Prostate gland (tissue), 2 donors: ENCODE measurements around the gene HDDC2. TPM values are rescaled to one million over a fixed set of nuclear protein-coding genes. Genes with fewer than 3 reads are reported as not detected.

Experiments
- DNase-seq: peaks from one replicate; pipeline ENCODE4 v3.0.0-alpha.2; 2019; ENCODE audit warnings: low spot score
- H3K27ac ChIP-seq, 2 donors: fragments of 200-600 bp; sonication (generic); 2 replicates each; pipeline ENCODE4 v1.5.1; 2017 to 2019
- H3K27me3 ChIP-seq: fragments of 200-600 bp; sonication (generic); replicated peaks from 2 replicates; pipeline ENCODE4 v1.5.1; 2019; ENCODE audit not compliant: insufficient read depth
- H3K36me3 ChIP-seq, 2 donors: fragments of 200-600 bp; sonication (generic); 1 replicate in 1 of 2; 2 replicates in 1 of 2; pipeline versions ENCODE4 v1.5.1 to v1.8.1; 2017 to 2019
- H3K4me1 ChIP-seq: fragments of 200-600 bp; sonication (generic); replicated peaks from 2 replicates; pipeline ENCODE4 v1.5.1; 2019
- H3K4me3 ChIP-seq, 2 donors: fragments of 200-600 bp; sonication (generic); 2 replicates each; pipeline ENCODE4 v1.5.1; 2017 to 2019
- H3K9me3 ChIP-seq: fragments of 200-600 bp; sonication (generic); 2 replicates; pipeline ENCODE4 v1.5.1; 2017
- POLR2A ChIP-seq: fragments of 450-650 bp; IDR thresholded peaks from one replicate; pipeline ENCODE4 v1.6.1; 2016; ENCODE audit warnings: antibody characterized with exemption, mild to moderate bottlenecking
- POLR2AphosphoS5 ChIP-seq: sonication (generic); formaldehyde crosslinking; IDR thresholded peaks from one replicate; pipeline ENCODE4 v1.6.1; 2017; ENCODE audit warnings: antibody characterized with exemption
- WGBS: methylation state at CpG from one replicate; pipeline ENCODE4 v1.1.5; 2018; 5-methylcytosine and 5-hydroxymethylcytosine counted together
- intact Hi-C: fragments of 100-400 bp; cut with DNase I; formaldehyde crosslinking; loops from one replicate; pipeline ENCODE4 v1.14.2; 2022
- total RNA-seq, 2 donors: library from RNA; depleted of rRNA; stranded (reverse); fragments of >200 nt; gene quantifications; one replicate each; pipeline ENCODE4 v1.1.0, GENCODE V29; 2016
- TF ChIP-seq, protein P1 (sequence below), 4 experiments: fragments of 200-600 bp in 2 of 4; fragments of 450-650 bp in 2 of 4; sonication (generic) in 2 of 4; IDR thresholded peaks; 1 replicate in 3 of 4; 2 replicates in 1 of 4; pipeline ENCODE4 v1.5.1; 2016 to 2019; ENCODE audit warnings: antibody characterized with exemption in 4 of 4, mild to moderate bottlenecking in 2 of 4, moderate library complexity in 2 of 4

Gene HDDC2
- total RNA-seq, 2 donors from 2014 or later: 50.4 to 50.9 TPM

DNA sequence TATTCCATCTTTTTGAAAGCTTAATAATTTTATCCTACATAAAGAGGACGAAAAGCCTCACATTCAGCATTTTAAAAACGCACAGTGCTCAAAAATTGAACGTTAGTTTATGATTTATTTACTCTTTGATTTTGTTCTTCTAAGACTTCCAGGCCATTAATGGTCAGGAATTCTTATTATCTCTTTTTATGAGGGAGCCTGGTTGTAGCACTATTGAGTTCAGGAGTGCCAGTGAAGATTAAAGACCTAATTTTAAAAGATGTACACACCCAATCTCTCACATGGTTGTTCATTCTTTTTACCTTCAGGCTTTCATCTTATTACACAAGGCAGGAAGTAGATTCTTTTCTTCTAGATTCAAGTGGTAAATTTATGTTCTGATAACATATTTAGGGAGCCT is 68.6 kb downstream of the HDDC2 start:
- no peaks in the 10 kb centered on the region for H3K27me3 ChIP-seq
- no peak overlapping the region for H3K27ac ChIP-seq
- H3K36me3 ChIP-seq: no peaks in the 10 kb centered on the region
- no peak for DNase-seq
- 12% methylated on average over 3 of the region's 3 CpGs for WGBS
- H3K4me1 ChIP-seq: no peaks in the 10 kb centered on the region
- no peaks in the 10 kb centered on the region for H3K9me3 ChIP-seq
- no peak overlapping the region for H3K4me3 ChIP-seq
- TF ChIP-seq POLR2AphosphoS5: no peak
- no peak for TF ChIP-seq POLR2A
- TF ChIP-seq, protein P1, sequence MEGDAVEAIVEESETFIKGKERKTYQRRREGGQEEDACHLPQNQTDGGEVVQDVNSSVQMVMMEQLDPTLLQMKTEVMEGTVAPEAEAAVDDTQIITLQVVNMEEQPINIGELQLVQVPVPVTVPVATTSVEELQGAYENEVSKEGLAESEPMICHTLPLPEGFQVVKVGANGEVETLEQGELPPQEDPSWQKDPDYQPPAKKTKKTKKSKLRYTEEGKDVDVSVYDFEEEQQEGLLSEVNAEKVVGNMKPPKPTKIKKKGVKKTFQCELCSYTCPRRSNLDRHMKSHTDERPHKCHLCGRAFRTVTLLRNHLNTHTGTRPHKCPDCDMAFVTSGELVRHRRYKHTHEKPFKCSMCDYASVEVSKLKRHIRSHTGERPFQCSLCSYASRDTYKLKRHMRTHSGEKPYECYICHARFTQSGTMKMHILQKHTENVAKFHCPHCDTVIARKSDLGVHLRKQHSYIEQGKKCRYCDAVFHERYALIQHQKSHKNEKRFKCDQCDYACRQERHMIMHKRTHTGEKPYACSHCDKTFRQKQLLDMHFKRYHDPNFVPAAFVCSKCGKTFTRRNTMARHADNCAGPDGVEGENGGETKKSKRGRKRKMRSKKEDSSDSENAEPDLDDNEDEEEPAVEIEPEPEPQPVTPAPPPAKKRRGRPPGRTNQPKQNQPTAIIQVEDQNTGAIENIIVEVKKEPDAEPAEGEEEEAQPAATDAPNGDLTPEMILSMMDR (IDR thresholded peaks at IDR 0.05): no peak
- intact Hi-C loops: loop anchor here (10.0 kb wide), 1 partner anchor 78 kb away; the partner anchor contains the start of gene TPD52L1

DNA sequence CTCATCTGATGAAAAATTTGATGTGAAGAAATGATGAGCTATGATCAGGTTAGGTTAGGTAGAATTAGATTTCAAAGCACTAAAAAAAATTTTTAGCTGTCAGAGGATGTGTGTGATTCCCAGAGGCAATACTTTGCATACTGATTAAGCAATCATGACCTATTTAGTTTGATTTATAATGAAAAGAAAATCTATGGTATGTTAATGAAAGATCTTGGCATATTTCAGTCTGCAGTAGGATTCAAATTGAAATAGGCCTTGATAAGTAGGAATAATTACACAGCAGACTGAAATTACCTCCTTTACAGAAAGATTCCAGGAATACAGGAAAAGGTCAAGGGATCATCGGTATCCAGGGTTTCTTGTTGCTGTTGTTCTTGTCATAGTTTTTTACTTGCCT is 69.3 kb downstream of the HDDC2 start:
- Histone ChIP-seq H3K9me3 (no peaks in the 10 kb centered on the region), H3K27me3 (no peaks in the 10 kb centered on the region), H3K4me3 (no peak overlapping the region), H3K27ac (no peak overlapping the region), H3K4me1 (no peaks in the 10 kb centered on the region), H3K36me3 (no peaks in the 10 kb centered on the region)
- WGBS: 44% methylated on average over 1 of the region's 1 CpG
- DNase-seq: no peak
- TF ChIP-seq POLR2AphosphoS5 (no peak), POLR2A (no peak)
- TF ChIP-seq, protein P1 (IDR thresholded peaks at IDR 0.05): no peak
- intact Hi-C loops: loop anchor here (10.0 kb wide), 1 partner anchor 78 kb away; the partner anchor contains the start of gene TPD52L1

DNA sequence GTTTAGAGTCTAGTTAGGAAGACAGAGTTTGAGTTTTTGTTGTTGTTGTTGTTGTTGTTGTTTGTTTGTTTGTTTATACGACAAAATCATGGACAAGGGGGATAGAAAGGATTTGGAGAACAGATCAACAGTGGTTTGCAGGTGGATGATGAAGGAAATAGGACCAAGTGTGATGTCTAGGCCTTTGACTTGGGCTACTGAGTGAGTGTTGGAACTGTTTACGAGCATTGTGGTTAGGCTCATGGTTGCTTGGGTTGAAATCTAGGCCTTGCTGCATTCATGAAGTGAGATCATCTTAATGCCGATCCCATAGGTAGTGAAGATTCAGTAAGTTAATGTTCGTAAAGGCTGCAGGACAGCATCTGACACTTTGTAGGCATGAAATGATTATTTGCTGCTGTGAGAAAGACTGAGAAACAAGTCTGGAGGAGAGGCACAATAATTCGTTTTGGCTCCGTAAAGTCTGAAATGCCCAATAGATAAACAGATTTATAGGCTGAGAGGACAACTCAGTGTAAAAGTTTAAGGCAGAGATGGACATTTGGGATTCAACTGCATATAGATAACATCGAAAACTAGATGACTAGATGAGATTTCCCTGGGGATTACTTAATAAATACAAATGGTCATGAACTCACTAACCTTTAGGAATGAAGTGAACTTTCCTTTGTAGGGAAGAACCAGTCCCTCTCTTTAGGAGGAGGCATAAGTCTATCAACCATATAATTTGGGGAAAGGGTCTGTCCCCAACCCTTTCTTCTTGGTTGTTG is 70.0 kb downstream of the HDDC2 start:
- TF ChIP-seq POLR2AphosphoS5 (no peak), POLR2A (no peak)
- TF ChIP-seq, protein P1 (IDR thresholded peaks at IDR 0.05): no peak
- 74% methylated on average over 7 of the region's 7 CpGs for WGBS

DNA sequence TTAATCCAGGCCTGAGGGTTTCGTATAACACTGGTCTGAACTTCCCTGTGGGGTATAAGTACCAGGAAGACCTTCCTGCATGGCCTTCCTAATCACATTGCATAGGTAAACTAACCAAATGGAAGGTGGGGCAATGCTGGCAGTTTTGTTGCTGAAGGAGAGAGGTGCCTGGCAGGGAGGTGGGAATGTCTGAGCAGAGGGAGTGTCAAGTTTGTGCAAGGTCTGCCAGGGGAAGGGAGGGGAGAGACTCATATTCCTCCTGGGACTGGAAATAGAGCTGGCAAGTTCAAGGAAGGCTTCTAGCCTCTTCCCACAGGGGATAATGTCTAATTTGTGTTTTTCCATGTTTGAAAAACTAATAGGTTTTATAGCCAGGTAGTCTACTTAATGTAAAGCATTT is 70.6 kb downstream of the HDDC2 start:
- no peak for DNase-seq
- H3K4me3 ChIP-seq: no peak overlapping the region
- H3K27ac ChIP-seq: no peak overlapping the region
- H3K27me3 ChIP-seq: no peaks in the 10 kb centered on the region
- WGBS: 96% methylated on average over 1 of the region's 1 CpG
- no peaks in the 10 kb centered on the region for H3K4me1 ChIP-seq
- no peaks in the 10 kb centered on the region for H3K9me3 ChIP-seq
- intact Hi-C loops: loop anchor here (10.0 kb wide), 1 partner anchor 76 kb away; the partner anchor contains the start of gene TPD52L1
- no peaks in the 10 kb centered on the region for H3K36me3 ChIP-seq
- no peak for TF ChIP-seq POLR2AphosphoS5
- TF ChIP-seq, protein P1 (IDR thresholded peaks at IDR 0.05): no peak
- TF ChIP-seq POLR2A: no peak

More for the DNA sequence above, 70.0 kb downstream of the HDDC2 start:
- H3K27me3 ChIP-seq: no peaks in the 10 kb centered on the region
- no peak overlapping the region for H3K27ac ChIP-seq
- no peaks in the 10 kb centered on the region for H3K4me1 ChIP-seq
- intact Hi-C loops: loop anchor here (10.0 kb wide), 1 partner anchor 77 kb away; the partner anchor contains the start of gene TPD52L1
- no peak for DNase-seq
- no peaks in the 10 kb centered on the region for H3K9me3 ChIP-seq
- H3K4me3 ChIP-seq: no peak overlapping the region
- no peaks in the 10 kb centered on the region for H3K36me3 ChIP-seq

DNA sequence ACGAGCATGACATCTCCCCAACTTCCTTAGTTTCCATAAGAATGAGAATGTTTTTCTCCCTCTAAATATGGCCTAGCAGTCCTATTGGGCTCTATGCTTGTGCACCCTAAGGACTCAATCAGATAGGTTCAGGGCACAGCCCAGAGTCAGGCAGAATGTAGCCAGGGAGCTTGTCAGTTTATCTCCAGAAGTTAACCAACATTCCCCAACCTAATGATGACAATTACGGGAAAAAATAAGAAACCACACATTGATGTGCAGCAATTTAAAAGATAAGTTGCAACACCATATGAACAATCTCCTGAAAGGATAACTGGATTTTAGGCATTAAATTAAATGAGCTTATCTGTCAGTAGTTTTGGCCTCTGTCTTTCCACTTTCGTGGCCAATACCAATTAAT is 71.1 kb downstream of the HDDC2 start:
- no peaks in the 10 kb centered on the region for H3K4me1 ChIP-seq
- TF ChIP-seq POLR2AphosphoS5 (no peak), POLR2A (no peak)
- TF ChIP-seq, protein P1 (IDR thresholded peaks at IDR 0.05): no peak
- no peak overlapping the region for H3K27ac ChIP-seq
- no peak for DNase-seq
- no peaks in the 10 kb centered on the region for H3K36me3 ChIP-seq
- no peak overlapping the region for H3K4me3 ChIP-seq
- intact Hi-C loops: loop anchor here (10.0 kb wide), 1 partner anchor 76 kb away; the partner anchor contains the start of gene TPD52L1
- no peaks in the 10 kb centered on the region for H3K9me3 ChIP-seq
- H3K27me3 ChIP-seq: no peaks in the 10 kb centered on the region
- WGBS: 89% methylated on average over 3 of the region's 3 CpGs
